ENCODE data around the gene TMEM95.
"Not testable (repeated sequence)": the region's sequence is repeated elsewhere in the genome, so short reads cannot be mapped to it uniquely, and the experiment has no call there.

- TF ChIP-seq CTCF (IDR thresholded peaks at IDR 0.05 in 4 of 5, conservative IDR thresholded peaks at IDR 0.05 in 1 of 5); POLR2A (IDR thresholded peaks at IDR 0.05): not testable (repeated sequence)
Measured at GRCh38 chr17:7337600-7337999, 17.4 kb upstream of the TMEM95 start.

Measured in gastrocnemius medialis (tissue), 4 donors.